ENCODE results near the gene GYG2.
"Not testable (repeated sequence)": the region's sequence is repeated elsewhere in the genome, so short reads cannot be mapped to it uniquely, and the experiment has no call there.

The GYG2 gene

DNA sequence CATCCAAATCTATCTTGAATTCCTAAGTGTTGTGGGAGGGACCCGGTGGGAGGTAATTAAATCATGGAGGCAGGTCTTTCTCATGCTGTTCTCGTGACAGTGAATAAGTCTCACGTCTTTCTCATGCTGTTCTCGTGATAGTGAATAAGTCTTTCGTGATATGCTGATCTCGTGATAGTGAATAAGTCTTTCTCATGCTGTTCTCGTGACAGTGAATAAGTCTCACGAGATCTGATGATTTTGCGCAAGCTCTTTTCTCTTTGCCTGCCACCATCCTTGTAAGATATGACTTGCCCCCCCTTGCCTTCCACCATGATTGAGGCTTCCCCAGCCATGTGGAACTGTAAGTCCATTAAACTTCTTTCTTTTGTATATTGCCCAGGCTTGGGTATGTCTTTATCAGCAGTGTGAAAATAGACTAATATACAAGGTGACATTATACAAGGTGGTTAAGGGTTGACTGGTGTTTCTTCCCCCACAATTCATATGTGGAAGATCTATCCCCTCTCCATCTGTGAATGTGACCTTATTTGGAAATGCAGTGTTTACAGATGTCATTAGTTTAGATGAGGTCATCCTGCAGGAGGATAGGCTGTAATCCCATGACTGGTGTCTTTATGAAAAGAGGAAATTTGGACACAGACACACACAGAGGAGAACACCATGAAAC, 72.8 kb downstream of the GYG2 start:
- no peak for DNase-seq (ENCODE audit: low read depth in 1 of 2, low spot score in 1 of 2)

DNA sequence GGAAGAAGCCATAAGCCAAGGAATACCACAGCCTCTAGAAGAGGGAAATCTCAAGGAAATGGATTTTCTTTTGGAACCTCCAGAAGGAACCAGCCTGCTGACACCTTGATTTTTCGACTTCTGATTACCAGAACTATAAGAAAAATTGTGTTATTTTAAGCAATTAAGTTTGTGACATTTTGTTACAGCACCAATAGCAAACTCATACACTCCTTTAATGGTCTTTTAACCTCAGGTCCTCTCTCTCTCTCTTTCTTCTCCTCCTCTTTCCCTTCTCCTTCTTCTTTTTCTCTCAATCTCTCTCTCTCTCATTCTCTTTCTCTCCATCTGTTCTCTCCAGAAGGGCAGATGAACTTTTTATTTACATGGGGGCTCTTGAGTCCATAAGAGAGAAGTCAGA, 74.1 kb downstream of the GYG2 start:
- DNase-seq (ENCODE audit: low read depth in 1 of 2, low spot score in 1 of 2): no peak

DNA sequence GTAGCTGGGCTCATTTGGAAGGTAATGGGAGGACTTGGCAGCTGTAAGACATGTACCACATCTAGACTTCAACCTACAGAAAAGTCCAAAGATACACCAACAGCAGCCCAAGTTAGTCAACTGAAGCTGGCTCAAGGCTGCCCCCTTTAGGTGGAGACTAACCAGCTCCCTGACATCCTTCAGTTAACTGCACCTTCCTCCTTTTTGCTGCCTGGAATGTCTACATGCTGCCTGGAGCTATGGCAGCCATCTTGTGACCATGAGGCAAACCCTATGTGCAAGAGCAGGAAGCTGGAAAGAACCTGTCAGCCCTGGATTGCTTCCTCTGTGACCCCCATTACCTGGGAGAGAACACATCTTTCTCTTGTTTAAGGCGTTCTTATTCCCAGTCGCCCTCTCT, 74.6 kb downstream of the GYG2 start:
- DNase-seq (ENCODE audit: low read depth in 1 of 2, low spot score in 1 of 2): no peak

DNA sequence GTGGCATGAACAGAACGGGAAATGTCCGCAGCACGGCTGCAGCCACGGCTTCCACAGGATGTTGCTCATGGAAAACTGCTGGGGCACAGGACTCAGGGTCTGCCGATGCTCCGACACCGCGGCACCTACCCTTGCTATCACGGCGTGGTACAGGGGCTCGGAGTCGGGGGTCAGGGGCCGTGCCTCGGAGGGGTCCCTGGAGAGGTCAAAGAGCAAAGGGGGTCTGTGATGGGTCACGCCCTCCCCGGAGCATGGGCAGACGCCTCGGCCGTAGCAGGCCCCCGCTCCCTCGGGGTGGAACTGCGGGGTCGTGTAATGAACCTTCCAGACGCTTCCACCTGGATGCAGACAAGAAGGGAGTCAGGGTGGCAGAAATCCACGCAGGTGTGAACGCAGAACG, 78.6 kb downstream of the GYG2 start:
- DNase-seq (ENCODE audit: low read depth in 1 of 2, low spot score in 1 of 2): no peak

DNA sequence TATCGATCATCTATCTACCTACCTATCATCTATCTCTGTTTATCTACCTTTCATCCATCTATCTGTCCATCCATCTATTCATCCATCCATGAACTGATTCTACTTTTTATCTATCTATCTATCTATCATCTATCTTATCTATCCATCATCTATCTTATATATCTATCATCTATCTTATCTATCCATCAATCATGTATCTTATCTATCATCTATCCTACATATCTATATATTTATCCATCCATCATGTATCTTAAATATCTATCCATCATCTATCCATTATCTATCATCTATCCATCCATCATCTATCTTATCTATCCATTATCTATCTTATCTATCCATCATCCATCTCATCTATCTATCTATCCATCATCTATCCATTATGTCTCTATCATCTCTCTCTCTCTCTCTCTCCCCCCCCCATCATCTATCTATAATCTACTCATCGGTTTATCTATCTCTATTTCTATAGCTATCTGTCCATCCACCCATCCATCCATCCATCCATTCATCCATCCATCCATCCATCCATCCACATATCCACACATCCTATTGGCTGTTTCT, 79.5 kb downstream of the GYG2 start:
- DNase-seq (ENCODE audit: low read depth in 1 of 2, low spot score in 1 of 2): no peak

DNA sequence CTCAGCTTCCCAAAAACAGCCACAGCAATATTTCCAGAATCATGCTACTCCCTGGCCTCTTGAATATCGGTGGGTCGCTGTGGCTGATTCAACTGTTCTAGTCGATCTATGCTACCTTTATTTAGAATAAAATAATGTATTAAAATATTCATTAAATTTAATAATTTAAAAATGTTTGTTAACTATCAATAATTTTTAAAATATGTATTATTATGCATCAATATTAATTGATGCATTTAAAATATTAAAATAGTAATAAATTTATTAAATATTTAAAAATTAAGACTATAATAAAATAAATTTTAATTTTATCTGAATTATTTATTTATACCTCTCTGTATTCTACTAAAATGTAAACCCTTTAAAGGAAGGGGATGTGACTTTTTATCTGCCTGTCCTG, 81.4 kb downstream of the GYG2 start:
- DNase-seq (ENCODE audit: low read depth in 1 of 2, low spot score in 1 of 2): no peak

DNA sequence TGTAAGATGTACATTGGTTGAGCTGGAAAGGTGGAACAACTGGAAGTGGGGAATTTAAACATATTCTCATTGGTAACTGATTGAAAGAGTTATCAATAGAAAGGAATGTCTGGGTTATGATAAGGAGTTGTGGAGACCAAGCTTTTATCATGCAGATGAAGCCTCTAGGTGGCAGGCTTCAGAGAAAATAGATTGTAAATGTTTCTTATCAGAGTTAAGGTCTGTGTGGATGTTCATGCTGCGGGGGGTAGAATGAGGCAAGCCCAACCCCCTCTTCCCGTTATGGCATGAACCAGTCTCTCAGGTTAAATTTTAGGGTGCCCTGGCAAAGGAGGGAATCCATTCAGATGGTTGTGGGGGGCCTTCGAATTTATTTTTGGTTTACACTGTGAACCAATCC, 84.4 kb downstream of the GYG2 start:
- DNase-seq (ENCODE audit: low read depth in 1 of 2, low spot score in 1 of 2): no peak

DNA sequence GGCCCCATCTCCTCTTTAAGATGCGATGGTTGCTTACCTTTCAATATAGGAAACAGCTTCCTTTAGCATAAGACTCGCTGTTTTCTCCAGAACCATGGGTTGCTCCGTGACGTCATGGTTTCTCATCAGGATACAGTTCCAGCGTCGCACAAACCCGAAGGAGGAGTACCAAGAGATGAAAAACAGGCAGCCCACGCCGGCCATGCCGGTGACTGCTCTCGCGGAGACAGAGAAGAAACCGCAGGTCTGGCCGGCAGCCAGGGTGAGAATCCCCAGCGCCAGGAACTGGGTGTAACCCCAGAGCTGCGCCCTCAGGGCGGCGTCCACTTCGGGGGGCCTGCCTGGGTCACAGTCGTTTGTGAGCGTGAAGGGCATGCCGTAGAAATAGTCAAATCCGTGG, 89.0 kb downstream of the GYG2 start:
- no peak for DNase-seq (ENCODE audit: low read depth in 1 of 2, low spot score in 1 of 2)

DNA sequence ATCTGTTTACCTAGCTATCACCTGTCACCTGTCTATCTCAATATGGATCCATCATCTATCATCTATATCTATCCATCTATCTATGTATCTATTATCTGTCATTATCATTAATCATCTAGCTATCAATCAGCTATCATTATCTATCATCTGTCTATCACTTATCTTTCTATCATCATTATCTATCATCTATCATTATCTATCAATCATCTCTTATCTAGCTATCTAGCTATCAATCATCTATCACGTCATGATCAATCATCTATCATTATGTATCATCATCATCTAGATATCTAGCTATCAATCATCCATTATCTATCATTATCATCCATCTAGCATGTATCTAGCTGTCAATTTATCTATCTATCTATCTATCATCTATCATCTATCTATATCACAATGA, 92.5 kb downstream of the GYG2 start:
- DNase-seq (ENCODE audit: low read depth in 1 of 2, low spot score in 1 of 2): no peak

DNA sequence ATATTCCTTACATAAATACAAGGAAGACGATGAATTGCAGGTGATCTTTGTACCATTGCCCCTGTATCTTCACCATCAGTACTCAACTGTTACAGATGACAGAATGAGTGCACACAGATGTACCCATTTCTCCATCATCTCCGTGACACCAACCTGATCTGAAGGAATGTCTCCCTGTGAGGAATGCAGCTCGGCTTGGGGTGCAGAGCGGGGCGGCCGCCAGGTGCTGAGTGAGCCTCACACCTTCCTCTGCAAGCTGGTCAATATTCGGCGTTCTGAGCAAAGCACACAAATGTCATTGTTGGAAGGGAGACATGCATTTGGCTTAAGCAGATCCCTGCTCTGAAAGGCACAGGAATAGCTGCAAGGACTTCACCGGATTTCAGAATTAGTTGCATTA, 93.0 kb downstream of the GYG2 start:
- DNase-seq (ENCODE audit: low read depth in 1 of 2, low spot score in 1 of 2): no peak

DNA sequence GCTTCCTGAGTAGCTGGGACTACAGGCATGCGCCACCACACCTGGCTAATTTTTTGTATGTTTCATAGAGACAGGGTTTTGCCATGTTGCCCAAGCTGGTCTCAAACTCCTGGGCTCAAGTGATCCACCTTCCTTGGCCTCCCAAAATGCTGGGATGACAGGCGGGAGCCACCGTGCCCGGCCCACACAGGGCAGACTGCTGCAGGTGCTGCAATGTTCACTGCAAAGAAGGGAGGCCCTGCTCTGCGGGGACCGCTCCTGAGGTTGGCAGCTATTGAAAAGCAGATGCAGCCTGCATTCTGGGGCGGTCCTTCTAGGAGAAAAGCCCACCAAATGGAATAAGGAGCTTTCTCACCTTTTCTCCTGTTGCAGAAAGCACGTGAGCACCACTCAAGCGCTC, 95.4 kb downstream of the GYG2 start:
- DNase-seq (ENCODE audit: low read depth in 1 of 2, low spot score in 1 of 2): no peak

DNA sequence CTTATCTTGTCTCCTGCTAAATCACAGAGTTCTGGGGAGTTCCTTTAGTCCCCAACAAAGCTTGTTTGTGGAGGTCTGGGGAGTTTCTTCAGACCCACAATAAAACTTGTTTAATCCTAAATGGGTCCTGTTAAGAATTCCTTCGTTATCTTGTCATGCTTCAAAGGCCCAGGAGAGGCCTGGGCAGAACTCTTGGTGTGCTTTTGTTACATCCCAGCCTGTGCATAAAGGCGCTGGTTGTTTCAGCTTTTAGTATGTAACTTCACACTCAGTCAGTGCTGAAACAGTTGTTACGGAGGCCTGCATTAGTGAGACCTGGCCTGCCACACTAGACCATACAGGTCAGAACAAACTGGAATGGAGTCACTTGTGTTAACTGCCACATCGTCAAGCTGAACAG, 97.5 kb downstream of the GYG2 start:
- DNase-seq (ENCODE audit: low read depth in 1 of 2, low spot score in 1 of 2): not testable (repeated sequence)

DNA sequence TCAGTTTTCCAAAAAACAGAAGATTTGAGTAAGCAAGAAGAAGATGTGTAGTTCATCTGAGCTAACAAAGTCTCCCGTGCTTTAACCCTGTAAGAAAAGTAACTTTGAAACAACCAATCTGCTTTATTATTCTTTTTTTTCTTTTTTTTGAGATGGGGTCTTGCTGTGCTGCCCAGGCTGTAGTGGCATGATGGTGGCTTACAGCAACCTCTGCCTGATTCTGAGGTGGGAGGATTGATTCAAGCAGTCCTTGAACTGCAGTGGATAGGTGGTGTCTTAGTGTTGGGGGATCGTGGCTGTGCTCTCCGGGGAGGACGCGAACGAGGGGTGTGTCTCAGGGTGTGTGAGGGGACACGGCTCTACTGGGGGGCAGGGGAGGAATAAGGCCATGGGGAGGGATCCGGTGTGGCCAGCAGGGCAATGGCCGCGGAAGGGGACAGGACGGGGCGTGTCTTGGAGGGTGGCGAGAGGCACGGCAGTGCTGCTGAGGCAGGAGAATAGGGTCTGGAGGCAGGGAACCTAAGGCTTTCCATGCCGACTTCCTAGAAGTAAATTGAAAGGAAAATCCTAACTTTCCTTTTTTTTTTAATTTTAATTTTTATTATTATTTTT, 98.0 kb downstream of the GYG2 start:
- DNase-seq (ENCODE audit: low read depth in 1 of 2, low spot score in 1 of 2): no peak

DNA sequence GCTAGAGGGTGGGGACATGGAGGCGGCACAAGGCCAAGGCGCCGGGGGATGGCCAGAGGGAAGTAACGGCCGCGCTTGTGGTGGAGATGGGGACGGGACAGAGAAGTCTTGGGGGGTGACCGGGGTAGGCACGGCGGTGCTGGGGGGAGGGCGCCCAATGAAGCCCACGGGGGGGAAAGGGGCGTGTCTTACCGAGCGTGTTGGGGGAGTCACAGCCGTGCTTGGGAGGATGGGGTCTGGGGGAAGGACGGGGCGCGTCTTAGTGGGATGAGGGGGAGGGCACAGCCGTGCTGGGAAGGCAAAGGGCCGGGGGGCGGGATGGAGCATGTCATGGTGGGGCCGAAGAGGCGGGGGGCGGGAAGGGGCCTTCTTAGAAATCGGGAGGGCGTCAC, 99.5 kb downstream of the GYG2 start:
- DNase-seq (ENCODE audit: low read depth in 1 of 2, low spot score in 1 of 2): no peak

DNA sequence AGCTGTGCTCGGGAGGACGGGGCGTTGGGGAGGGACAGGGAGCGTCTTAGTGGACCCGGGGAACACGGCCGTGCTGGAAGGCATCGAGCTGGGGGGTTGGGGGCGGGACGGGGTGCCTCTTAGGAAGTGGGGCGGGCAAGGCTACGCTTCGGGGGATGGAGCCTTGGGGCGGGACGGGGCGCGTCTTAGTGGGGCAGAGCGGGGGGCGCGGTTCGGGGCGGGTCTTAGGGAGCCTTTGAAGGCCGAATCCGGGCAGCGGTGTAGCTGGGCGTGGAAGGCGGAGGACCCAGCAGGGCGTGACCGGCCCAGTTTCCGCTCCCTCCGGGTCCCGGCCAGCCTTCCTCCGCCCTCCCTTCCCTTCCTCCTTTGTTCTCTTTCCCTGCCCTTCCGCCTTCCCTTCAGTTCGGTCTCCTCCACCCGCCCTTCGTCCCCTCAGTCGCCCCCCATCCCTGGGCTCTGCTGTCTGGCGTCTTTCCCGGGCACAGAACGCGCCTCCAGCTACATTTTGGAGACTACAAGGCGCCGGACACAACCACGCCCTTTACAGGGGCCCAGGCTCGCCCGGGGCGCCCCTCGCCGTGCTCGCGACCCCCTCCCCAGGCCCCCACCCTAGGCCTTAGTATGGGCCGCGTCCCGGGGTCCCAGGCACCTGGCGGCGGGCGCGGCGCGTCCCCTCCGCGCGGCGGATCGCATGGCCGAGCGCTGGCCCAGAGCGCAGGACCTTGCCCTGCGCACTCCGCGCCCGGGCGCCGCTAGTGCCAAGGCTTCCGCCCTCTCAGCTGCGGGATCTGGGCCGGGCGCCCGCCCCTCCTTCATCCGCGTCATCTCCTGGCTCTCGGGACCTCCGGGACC, 100.1 kb downstream of the GYG2 start, which contains the start of gene ARSD:
Gene ARSD, minus strand, starts transcription at position 757 of the 852 bp plus-strand sequence. Its CDS starts 64 bp downstream, at position 693.
- peak in 1 of 2 donors; percentile 0 for DNase-seq (ENCODE audit: low read depth in 1 of 2, low spot score in 1 of 2)

DNA sequence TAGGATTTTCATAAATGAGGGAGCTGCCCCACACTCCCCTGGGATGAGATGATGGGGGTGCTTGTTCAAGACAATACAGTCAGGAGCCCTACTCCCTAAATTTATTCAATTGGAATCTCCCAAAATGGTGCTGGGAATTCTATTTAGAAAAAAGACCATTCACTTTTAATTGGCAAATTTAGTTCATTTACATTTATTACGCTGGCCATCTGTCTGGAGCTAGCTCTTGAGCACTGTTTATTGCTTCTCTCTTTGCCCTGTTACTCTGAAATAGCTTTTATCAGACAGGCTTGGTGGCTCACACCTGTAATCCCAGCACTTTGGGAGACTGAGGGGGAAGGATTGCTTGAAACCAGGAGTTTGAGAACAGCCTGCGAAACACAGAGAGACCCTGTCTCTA, 102.4 kb downstream of the GYG2 start:
- no peak for DNase-seq (ENCODE audit: low read depth in 1 of 2, low spot score in 1 of 2)

DNA sequence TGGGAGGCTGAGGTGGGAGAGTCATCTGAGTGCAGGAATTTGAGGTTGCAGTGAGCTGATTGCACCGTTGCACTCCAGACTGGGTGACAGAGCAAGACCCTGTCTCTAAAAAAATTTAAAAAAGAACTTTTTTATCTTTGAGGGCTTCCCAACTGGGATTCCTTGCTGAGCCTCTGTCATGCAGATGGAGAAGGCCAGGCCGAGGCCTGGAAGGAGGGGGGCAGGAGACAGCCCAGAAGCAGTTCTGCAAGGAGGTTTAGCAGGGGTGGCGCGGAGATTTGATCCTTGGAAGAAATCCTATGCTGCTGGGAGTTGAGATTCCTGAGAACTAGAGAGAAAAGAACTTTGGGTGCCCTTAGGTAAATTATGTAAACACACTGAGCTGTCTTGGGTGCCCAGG, 102.9 kb downstream of the GYG2 start:
- DNase-seq (ENCODE audit: low read depth in 1 of 2, low spot score in 1 of 2): no peak

Data from activated CD4-positive, alpha-beta T cell treated with anti-CD3 and anti-CD28 coated beads, Interleukin-2, amount 50 U/mL, for 24 hours (primary cell).